HG02938 (cell line): ENCODE data around the gene KLHL40.
"Not testable (repeated sequence)": the region's sequence is repeated elsewhere in the genome, so short reads cannot be mapped to it uniquely, and the experiment has no call there.

ENCODE experiments used
- ATAC-seq: cut with Tn5 transposase; IDR thresholded peaks from one replicate; pipeline ENCODE4 v1.9.1; 2021; ENCODE audit warnings: mild to moderate bottlenecking, moderate library complexity; ENCODE audit not compliant: unreplicated experiment

KLHL40 gene

DNA sequence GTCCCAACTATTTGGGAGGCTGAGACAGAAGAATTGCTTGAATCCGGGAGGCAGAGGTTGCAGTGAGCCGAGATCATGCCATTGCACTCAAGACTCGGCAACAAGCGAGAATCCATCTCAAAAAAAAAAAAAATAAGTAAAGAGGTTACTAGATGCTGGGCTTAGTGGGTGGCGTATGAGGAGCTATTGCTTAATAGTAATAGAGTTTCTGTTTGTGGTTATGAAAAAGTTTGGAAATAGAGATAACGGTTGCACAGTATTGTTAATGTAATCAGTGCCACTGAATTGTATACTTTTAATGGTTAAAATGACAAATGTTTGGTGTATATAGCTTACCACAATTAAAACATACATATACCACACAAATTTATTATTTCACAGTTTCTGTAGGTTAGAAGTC lies 32.0 kb downstream of the KLHL40 start:
- ATAC-seq, result no peak

DNA sequence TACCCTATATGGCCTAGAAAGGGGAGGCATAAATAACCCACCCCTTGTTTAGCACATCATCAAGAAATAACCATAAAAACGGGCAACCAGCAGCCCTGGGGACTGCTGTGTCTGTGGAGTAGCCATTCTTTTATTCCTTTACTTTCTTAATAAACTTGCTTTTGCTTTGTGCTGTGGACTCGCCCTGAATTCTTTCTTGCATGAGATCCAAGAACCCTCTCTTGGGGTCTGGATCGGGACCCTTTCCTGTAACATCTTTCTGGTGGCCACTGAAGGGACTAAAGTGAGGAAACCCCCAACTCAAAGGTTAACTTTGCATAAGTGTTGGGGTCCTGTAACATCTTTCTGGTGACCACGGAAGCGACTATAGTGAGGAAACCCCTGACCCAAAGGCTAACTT lies 33.0 kb downstream of the KLHL40 start:
- ATAC-seq, result no peak

DNA sequence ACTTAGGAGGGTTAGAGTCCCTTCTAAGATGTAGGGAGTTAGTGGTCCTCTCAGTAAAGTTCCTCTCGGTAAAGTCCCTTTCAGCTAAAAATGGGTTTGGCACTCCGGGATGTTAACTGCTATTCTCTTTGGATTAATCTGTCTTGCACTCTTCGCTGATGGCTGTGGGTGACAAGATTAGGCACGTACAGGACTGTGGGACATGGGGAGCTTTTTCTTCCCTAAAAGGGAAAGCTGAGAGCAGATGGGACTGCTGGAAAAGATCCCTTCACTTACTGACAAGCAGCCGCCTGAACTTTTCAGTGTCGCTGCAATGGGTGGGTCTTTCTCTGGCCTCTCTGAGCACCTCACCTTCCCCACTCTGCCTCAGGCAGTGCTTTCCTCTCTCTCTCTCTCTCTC lies 33.7 kb downstream of the KLHL40 start:
- no peak for ATAC-seq

DNA sequence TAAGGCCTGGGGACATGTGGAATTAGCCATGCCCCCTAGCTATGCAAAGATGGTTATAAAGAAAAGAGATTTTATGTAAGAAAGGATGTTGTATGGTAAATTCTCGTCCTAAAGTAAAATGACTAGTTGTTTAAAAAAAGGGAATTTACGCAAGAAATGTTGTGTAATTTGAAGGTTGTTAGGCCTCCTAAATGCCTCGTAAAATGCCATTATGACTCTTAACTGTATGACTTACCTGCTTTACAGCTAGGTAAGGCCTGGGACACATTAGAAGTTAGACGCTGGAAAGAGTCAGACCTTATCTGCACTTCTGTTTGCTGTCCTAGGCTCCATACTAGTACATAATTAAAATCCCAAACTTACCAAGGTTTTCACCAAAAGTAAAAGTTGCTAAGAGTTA lies 34.8 kb downstream of the KLHL40 start:
- no peak for ATAC-seq

DNA sequence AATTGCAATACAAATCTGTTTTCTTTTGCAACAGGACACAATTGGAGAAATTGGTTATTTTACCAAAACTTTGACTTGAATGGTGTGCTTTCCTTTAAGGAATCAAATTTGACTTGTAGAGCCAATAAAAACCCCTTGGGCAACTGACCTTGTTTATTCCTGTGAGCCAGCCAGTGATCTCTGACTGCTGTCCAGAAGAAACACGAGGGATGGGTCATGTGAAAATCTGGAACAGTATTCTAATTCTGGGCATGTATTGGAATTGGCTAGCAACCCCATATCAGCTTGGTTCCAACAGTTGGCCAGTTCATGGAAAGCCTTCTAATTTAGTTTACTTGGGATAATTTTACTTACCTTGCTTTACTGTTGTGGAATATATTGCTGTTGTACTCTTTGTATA lies 36.4 kb downstream of the KLHL40 start:
- ATAC-seq, result no peak

DNA sequence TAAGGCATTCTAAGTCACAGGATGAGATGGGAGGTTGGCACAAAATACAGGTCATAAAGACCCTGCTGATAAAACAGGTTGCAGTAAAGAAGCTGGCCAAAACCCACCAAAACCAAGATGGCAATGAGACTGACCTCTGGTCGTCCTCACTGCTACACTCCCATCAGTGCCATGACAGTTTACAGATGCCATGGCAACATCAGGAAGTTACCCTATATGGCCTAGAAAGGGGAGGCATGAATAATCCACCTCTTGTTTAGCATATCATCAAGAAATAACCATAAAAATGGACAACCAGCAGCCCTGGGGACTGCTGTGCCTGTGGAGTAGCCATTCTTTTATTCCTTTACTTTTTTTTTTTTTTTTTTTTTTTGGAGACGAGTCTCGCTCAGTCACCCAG lies 37.1 kb downstream of the KLHL40 start:
- ATAC-seq, result not testable (repeated sequence)

DNA sequence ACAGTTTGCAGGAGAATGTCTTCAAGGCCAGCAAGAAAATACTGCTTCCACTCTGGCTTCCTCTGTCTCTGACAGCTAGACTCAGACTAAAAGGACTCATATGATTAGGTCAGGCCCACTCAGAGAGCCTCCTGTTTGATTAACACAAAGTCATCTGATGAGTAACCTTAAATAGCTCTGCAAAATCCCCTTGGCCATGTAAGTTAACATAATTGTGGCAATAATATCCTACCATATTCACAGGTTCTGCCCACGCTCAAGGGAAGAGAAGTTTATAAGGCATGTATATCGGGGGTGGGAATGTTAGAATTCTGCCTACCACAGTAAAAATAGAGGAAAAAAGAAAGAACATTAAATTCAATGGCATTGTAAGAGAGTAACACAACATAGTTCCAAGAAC lies 37.9 kb downstream of the KLHL40 start:
- ATAC-seq, result no peak

DNA sequence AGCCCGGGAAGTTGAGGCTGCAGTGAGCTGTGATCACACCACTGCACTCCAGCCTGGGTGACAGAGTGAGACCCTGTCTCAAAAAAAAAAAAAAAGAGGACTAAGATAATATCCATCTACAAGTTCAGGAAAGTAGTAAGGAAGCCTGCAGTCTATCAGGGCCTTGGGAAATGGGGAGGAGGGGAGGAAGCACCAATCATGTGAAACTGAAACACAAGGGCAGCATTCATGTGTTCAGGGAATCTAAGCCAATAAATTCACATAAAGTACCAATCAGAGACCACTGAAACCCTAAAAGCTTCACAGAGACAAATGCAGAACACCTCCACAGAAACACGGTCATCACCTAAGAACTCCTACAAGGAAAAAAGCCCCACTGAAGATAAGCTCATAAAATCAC lies 40.1 kb downstream of the KLHL40 start:
- ATAC-seq, result no peak

DNA sequence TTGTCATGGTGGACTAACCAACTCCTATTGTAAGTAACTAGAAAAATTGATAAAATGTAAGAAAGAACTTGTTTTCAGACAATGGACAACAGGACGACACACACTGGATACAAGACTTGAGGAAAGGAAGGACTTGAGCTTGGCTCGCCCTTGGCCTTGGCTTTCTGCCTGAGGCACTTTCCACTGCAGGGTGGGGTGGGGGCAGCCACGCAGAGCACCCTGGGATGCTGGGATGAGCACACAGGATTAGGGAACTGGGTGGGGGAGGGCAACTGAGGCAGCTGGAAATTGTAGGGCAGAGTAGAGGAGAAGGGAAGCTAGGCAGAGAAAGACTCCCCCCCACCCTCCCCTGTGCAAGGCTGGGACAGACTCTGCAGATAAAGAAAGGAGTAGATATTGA lies 42.7 kb downstream of the KLHL40 start:
- no peak for ATAC-seq

DNA sequence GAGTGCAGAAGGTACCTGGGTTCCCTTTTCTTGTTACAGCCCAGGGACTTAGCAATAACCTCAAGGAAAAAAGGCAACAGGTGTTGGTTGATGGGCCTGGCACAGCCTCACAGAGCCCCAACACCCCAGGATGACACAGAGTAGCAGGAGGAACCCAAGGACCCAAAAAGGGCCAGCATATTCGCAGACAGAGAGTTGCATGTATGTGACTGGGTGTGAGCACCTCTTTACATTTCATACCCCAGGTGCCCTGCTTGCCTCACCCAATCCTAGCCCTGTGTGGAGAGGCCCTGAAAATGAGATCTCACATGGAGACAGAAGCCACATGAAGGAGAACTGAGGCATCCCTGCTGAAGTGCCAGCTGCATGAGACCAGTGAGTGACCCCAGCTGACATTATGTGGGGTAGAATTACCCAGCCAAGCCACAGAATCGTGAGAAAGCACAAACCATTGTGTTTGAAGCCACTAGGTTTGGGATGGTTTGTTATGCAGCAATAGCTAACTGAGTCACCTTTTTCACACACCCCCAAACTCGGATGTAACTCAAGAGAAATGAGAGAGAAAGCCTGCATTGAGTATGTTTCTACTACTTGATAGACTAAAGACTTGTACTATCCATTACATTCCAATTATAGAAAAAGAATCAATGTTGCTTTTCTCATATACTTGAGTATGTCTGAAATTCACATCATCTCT lies 43.5 kb downstream of the KLHL40 start:
- no peak for ATAC-seq

DNA sequence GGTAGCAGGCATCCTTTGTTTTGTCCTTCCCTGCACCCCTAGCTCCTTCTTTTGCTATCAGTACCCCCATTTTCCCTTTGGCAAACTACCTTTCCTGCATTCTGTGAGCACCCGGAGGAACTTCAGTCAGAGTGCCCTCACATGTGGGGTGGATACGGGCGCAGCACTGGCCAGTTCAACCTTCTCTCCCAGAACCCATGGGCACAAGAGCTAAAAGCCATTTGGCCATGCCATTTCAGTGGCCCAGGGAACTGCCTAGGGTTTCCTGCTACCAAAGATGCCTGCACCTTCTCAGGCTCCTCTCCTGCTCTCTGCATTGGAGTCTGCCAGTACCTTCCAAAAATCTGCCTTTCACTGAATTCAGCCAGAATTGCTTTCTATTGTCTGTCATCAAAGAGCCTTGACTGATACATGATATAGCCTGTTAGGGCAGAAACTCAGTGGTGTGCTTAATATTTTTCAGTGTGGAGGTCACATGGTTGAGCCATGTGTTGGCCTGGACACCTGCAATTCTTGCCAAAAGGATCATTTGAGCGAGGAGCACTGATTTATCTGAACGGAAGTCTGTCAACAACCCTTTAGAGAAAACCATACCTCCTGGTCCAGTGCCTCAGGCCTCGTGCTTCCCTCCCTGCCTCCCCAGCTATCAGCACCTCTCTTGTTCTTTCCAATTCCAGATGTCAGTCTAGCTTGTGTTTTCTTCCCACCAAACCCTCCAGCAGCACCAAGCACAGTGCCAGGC lies 44.2 kb downstream of the KLHL40 start:
- no peak for ATAC-seq

DNA sequence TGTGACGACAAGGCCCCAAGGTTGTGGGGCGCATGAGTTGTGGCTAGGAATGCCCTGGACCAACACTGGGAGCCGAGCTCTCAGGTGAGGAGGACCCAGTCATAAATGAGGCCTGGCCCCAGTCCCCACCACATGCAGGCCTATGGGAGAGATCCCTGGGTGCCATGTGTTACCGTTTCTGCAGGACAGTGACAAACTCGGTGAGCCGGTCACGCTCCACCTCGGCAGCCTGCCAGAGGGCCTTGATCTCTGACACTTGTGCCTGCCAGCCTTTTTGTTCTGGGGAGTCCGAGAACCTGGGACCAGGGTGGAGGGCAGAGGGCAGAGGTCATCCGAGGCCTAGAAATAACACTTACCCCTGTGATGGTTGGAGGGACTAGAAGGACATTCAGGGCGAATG lies 45.0 kb downstream of the KLHL40 start:
- ATAC-seq, result no peak

DNA sequence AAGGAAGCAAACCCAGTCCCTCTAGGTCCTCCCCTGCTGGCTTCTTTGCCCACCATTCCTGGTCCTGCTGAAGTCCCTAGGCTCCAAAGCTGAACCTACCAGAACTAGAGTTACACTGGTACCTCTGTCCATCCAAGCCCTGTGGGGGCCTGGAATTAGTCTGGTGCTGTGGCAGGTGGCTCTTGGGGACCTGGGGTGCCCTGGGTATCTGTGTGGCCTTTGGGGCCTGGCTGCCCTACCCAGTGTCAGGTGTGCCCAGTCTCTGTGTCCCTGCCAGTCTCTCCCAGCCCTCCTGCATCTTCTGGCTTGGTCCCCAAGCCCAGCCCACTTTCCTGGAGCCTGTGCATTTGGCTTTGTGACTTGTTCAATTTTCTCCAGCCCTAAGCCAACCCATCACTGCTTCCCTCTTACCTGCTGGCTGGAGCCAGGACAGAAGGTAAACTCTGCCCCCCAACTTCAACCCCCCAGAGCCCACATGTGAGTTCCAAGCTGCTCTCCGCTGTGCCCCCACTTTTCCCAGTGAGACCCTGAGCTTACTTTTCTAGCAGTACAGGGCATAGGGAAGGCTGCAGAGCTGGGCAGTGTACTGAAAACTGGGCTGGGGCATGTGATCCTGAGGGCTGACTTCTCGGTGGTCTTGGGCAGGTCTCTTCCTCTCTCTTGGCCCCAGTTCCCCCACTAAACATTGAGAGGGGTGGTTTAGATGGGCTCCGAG lies 45.5 kb downstream of the KLHL40 start:
- ATAC-seq, result no peak

DNA sequence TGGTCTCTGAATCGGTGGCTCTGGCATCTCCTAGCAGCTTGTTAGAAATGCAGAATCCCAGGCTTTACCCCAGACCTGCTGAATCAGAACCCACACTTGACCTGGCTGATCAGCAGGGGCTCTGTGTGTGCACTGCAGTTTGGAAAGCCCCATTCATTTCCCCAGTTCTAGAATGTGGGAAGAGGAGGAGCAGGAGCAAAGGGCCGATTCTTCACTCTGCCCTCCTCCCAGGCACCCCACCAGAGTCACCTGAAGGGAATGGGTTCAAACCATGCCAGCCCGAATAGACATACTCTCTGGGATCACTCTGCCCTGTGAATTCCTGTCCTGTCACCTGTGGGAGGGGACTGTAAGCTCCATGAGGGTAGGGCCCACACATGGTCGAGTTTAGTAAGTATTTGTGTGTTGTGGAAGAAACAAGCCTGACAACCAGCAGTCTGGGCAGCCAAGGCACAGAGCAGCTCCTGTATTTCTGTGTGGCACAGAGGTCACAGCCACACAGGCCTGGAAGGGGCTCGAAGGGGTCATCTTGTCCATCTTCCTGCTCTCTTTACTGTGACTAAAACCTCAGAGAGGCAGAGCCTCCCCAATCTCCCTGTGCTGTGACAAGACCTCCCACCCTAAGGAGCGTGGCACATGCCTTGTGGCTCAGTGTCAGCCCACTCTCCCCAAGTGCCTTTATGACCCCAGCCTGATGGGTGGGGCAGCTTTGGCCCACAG lies 46.3 kb downstream of the KLHL40 start:
- ATAC-seq, result no peak

DNA sequence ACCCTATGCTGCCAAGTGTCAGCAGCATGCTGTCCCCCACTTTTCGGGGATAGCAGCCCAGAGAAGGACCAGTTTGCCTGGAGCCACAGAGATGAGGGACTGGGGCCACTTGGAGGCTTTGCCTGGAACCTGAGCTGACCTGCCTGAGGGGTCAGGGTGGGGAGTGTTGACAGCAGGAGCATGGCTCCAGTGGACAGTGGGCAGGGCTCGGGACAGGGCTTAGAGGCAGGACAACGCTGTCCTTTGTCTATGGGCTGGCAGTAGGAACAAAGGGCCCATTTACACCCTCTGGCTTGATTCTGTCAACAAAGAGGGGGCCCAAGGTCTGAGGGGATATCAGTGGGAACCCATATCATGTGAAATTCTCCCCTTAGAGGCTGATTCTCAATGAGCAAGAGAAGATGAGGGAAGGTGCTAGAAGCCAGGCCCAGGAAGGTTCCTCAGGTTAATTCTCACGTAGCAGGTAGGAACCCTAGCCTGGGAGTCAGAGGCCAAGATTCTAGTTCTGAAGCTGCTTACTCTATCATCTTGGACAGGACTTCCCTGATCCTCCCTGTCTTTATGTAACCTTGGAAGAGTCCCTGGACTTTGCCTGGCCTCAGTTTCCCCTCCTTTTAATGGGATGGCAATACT lies 47.0 kb downstream of the KLHL40 start:
- no peak for ATAC-seq

DNA sequence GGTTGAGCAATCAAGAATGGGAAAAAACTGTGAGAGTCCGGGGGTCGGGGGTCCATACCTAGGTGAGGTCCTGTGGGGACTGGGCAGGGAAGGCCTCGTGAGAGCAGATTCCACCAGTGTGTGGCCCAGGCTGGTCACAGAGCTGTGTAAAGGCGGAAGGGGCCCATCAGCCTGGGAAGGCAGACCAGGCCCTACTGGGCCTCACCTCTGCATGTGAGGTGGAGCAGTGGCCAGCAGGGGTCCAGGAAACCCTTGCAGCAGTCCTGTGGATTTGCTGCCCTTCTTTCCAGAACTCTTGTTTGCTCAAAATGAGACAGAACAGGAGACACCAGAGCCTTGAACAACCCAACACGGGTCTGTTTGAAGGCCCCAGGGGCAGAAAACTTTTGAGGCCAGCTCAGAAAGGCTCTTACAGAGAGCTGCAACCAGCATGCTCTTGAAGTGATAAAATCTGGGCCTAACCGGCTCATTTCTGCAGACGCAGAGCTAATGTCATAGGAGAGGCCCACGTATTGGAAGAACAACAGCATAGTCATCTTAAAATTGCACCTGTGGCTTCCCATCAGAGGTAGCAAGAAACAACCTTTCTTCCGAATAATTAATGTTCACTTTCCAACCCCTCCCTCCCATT lies 47.6 kb downstream of the KLHL40 start:
- ATAC-seq, result no peak

DNA sequence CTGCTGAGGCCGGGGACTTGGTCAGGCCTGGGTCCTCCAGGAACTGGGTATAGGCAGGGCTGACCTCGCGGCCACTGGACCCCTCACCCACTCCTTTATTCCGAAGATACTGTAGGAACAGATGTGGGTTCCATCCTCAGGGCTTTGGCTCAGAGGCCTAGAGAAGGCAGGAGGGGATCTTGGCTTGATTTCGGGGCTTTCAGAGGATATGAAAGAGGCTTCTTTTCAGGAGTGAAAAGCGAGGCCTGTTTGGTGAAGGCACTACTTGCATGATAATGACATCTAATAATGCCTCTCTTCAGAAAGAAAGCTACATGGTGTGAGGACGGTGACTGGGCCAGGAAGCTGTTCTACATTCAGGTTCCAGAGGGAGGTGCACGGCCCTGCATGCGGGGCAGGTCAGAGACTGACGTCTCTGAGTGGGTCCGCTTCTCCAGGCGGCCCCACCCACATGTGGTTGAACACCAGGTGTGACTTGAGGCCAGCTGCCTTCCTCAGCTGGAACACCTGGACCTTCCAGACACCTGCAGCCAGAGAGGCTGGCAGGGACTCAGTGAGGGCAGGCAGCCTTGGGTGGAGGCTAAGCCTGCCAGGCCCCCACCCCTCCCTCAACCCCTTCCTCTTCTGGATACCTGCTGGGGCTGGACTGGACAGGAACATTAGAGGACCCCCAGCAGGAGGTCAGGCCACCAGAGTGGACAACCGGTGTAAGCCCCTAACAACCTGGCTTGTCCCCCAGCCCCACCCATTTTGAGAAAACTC lies 48.3 kb downstream of the KLHL40 start:
- no peak for ATAC-seq

DNA sequence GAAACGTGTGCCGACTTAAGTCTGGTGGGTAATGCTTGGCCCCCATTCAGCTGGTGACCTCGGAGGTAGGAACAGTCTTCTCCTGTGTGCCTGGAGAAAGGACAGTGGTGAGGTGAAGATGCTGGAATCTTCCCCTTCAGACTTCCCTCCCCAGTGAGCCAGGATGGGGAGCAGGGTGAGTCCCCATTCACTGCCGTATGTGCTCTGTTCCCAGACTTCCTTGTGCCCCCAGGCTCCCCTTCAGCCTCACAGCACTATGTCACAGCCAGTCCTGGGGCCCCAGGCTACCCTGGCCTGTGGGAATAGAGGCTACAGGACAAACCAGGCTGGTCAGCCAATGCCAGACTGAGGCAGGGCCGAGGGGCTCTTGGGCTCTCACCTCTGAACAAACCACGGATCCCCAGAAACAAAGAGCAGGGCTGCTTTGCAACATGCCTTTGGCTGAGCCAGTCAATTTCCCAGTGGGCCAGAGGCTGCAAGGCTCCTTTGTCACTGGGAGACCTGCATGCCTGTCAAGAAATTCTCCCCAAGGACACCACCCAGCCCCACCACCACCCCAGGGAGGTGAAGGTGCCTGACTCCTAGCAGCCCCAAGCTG lies 49.0 kb downstream of the KLHL40 start:
- no peak for ATAC-seq

DNA sequence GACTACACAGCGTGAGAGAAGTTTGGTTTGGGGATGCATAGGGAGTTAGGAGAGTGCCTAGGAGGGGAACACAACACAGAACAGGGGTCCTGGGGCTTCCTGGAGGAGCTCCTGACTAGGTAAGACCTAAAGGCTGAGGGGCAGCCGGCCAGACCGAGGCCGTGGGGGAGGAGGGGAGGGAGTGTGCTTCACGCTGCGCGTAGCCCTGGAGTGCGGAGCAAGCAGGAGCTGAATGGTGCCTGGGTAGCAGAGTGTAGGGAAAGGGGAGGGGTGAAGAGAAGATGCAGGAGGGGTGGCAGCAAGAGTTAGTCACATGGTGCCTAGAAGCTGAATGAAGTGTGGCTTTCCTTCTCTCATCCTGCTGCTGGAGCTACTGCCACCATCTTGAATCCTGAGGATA lies 49.7 kb downstream of the KLHL40 start:
- no peak for ATAC-seq
